ENCODE results near the gene AKNA. TPM values are rescaled to one million over a fixed set of nuclear protein-coding genes. Genes with fewer than 3 reads are reported as not detected.

AKNA gene
- total and polyA plus RNA-seq, 2 experiments from 2014 or later: 5.7 to 25.2 TPM

DNA sequence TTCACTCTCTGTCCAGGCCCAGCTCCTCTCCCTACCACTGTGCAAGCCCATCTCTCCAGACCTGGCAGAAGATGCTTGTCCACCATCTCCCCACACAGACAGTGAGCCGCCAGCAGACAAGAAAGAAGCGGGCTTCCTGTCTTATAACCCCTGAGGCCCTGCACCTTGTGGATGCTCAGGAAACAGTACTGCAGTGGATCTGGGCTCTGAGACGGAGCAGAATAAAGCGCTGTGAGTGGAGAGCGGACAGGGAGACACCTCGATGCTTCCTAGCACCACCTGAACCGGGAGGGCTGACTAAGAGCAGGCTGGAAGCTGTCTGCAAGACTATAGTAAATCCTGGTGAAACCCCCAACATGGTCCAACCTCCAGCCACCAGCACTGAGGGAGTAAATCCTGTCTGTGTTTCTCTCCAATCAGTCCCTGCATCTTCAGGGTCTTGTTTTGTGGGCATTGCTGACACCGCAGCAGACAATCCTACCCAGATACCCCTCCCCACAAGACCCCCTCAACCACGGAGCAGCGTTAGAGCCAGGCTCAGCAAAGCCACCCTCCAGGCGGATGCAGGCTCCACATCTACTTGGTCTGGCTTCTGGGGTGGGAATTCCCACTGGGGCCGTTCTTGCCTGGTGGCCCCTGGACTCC is 39.4 kb downstream of the AKNA start:
- DNase-seq (ENCODE audit: low read depth in 1 of 2, low spot score in 1 of 2): no peak
- Histone ChIP-seq H3K4me1 (ENCODE audit: low read depth) (peaks cover 10% of the 10 kb centered on the region), H3K27ac (peak overlapping the region; percentile 4), H3K4me3 (no peak overlapping the region), H3K9me3 (ENCODE audit: low read depth) (no peaks in the 10 kb centered on the region), H3K27me3 (no peaks in the 10 kb centered on the region), H3K36me3 (peaks cover 31% of the 10 kb centered on the region)
- TF ChIP-seq, protein P1, sequence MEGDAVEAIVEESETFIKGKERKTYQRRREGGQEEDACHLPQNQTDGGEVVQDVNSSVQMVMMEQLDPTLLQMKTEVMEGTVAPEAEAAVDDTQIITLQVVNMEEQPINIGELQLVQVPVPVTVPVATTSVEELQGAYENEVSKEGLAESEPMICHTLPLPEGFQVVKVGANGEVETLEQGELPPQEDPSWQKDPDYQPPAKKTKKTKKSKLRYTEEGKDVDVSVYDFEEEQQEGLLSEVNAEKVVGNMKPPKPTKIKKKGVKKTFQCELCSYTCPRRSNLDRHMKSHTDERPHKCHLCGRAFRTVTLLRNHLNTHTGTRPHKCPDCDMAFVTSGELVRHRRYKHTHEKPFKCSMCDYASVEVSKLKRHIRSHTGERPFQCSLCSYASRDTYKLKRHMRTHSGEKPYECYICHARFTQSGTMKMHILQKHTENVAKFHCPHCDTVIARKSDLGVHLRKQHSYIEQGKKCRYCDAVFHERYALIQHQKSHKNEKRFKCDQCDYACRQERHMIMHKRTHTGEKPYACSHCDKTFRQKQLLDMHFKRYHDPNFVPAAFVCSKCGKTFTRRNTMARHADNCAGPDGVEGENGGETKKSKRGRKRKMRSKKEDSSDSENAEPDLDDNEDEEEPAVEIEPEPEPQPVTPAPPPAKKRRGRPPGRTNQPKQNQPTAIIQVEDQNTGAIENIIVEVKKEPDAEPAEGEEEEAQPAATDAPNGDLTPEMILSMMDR (IDR thresholded peaks at IDR 0.05; ENCODE audit: low read depth, low read length): no peak

DNA sequence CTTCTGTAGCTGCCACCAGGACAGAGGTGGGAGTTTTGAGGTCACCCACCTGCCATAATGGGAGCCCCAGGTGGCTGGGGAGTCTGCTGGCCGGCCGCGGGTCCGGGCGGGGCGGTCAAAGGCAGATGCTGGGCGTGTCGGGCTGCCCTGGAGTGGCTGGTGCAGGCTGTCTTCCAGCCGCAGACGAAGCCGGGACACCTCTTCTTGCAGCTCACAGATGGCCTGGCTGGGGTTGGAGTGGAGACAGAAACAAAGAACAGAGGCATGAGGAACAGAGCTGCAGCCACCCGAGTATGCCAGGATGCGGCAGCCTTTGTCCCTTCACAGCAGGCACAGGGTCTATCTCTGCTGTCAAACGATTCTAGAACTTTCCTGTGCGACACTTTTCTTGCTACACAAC is 40.1 kb downstream of the AKNA start:
- DNase-seq (ENCODE audit: low read depth in 1 of 2, low spot score in 1 of 2): no peak
- H3K36me3 ChIP-seq: peaks cover 38% of the 10 kb centered on the region
- TF ChIP-seq, protein P1 (IDR thresholded peaks at IDR 0.05; ENCODE audit: low read depth, low read length): no peak
- H3K27ac ChIP-seq: no peak overlapping the region
- H3K4me3 ChIP-seq: no peak overlapping the region
- H3K9me3 ChIP-seq (ENCODE audit: low read depth): no peaks in the 10 kb centered on the region
- H3K4me1 ChIP-seq (ENCODE audit: low read depth): peaks cover 10% of the 10 kb centered on the region
- no peaks in the 10 kb centered on the region for H3K27me3 ChIP-seq

DNA sequence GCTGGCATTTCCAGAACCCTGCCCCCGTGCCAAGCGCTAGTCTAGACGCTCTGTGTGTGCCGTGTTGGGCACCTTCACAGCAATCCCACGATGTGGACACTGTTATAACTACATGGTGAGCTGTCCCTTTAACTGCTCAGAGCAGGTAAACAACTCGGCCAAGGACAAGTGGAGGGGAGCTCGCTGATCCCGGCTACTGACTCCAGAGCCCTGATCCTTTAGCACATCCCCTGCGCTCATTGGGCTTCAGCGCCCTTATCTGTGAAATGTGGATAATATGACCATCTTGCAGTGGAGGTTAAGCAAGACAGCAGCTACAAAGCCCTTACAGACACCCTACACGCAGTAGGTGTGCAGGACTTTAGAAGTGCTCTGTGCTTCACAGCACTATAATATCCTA is 41.6 kb downstream of the AKNA start:
- TF ChIP-seq, protein P1 (IDR thresholded peaks at IDR 0.05; ENCODE audit: low read depth, low read length): no peak
- DNase-seq (ENCODE audit: low read depth in 1 of 2, low spot score in 1 of 2): no peak
- Histone ChIP-seq H3K9me3 (ENCODE audit: low read depth) (no peaks in the 10 kb centered on the region), H3K27me3 (no peaks in the 10 kb centered on the region), H3K4me3 (no peak overlapping the region), H3K36me3 (peaks cover 46% of the 10 kb centered on the region), H3K27ac (no peak overlapping the region), H3K4me1 (ENCODE audit: low read depth) (peaks cover 10% of the 10 kb centered on the region)

DNA sequence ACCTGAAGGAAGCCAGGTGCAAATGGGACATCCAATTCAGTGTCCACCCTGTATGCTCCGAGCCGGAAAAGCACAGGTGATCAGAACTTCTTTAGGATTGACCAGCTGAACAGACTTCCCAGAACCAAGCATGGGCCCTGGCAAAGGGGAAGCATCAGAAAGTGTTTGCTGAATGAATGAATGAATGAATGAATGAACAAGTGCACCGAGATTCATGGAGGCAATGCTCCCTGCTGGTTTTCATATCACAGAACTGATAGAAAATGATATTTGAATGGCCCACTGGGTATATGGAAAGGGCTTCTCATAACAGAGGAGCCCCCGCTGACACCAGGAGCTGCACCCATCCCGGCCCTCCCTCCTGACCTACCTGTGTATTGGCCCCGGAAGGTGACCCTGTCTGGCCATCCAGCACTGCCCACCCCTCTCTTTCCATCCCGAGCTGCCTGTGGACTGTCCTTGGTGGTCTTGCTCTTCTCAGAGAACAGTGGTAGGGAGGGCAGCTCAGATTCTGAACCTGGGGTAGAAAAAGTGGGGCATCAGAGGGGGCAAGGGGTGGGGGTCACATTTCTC is 42.2 kb downstream of the AKNA start:
- no peak for DNase-seq (ENCODE audit: low read depth in 1 of 2, low spot score in 1 of 2)
- H3K9me3 ChIP-seq (ENCODE audit: low read depth): no peaks in the 10 kb centered on the region
- peaks cover 43% of the 10 kb centered on the region for H3K36me3 ChIP-seq
- TF ChIP-seq, protein P1 (IDR thresholded peaks at IDR 0.05; ENCODE audit: low read depth, low read length): no peak
- H3K4me3 ChIP-seq: no peak overlapping the region
- H3K27me3 ChIP-seq: no peaks in the 10 kb centered on the region
- peaks cover 10% of the 10 kb centered on the region for H3K4me1 ChIP-seq (ENCODE audit: low read depth)
- H3K27ac ChIP-seq: no peak overlapping the region

DNA sequence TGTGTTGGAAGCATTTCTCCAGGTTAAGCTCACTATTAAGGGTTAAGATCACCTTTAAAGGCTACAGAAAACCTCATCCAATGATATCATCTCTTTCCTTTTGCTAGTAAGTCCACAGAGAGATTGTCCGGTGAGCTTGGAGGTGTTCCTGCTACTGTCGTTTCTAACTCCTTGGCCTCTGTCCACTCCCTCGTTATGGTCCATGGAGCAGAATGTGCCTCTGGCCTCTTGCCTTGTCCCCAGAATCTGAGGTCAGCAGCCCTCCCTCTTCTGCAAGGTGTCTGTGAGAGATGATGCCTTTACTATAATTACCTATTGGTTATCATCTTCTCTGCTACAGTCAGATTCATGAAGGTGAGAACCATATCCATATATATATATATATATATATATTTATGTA is 43.1 kb downstream of the AKNA start:
- Histone ChIP-seq H3K4me3 (no peak overlapping the region), H3K27me3 (no peaks in the 10 kb centered on the region), H3K27ac (no peak overlapping the region), H3K4me1 (ENCODE audit: low read depth) (peaks cover 10% of the 10 kb centered on the region), H3K9me3 (ENCODE audit: low read depth) (no peaks in the 10 kb centered on the region), H3K36me3 (peaks cover 43% of the 10 kb centered on the region)
- no peak for DNase-seq (ENCODE audit: low read depth in 1 of 2, low spot score in 1 of 2)
- TF ChIP-seq, protein P1 (IDR thresholded peaks at IDR 0.05; ENCODE audit: low read depth, low read length): no peak
